Activated CD8-positive, alpha-beta memory T cell treated with anti-CD3 and anti-CD28 coated beads, Interleukin-2, amount 50 U/mL, for 24 hours (primary cell): ENCODE data around the gene PDCL2.
"Not testable (repeated sequence)": the region's sequence is repeated elsewhere in the genome, so short reads cannot be mapped to it uniquely, and the experiment has no call there.

Experiments used
- DNase-seq: peaks from one replicate; pipeline ENCODE4 v3.0.0-alpha.2; 2020; ENCODE audit errors: extremely low read depth

Gene PDCL2

GRCh38 chr4:55588160-55588559, 3.9 kb downstream of the PDCL2 start:
- DNase-seq = no peak

- not testable (repeated sequence) for DNase-seq
Observed at GRCh38 chr4:55582773-55583172, 9.3 kb downstream of the PDCL2 start.

GRCh38 chr4:55578341-55579010, 13.6 kb downstream of the PDCL2 start:
- no peak for DNase-seq

- no peak for DNase-seq
Observed at GRCh38 chr4:55575513-55575912, 16.5 kb downstream of the PDCL2 start.

- no peak for DNase-seq
Observed at GRCh38 chr4:55574252-55574651, 17.8 kb downstream of the PDCL2 start.

GRCh38 chr4:55571806-55572205, 20.2 kb downstream of the PDCL2 start:
- DNase-seq = no peak

GRCh38 chr4:55568905-55569504, 23.0 kb downstream of the PDCL2 start:
- no peak for DNase-seq

- no peak for DNase-seq
Observed at GRCh38 chr4:55561889-55562288, 30.2 kb downstream of the PDCL2 start.

GRCh38 chr4:55560096-55560495, 31.9 kb downstream of the PDCL2 start:
- no peak for DNase-seq

GRCh38 chr4:55554453-55555030, 37.5 kb downstream of the PDCL2 start:
- no peak for DNase-seq

GRCh38 chr4:55553441-55554201, 38.4 kb downstream of the PDCL2 start:
- no peak for DNase-seq

GRCh38 chr4:55551964-55552363, 40.1 kb downstream of the PDCL2 start:
- not testable (repeated sequence) for DNase-seq

GRCh38 chr4:55549888-55550287, 42.2 kb downstream of the PDCL2 start:
- DNase-seq = no peak

GRCh38 chr4:55547918-55548317, 44.1 kb downstream of the PDCL2 start:
- DNase-seq = no peak

- no peak for DNase-seq
Observed at GRCh38 chr4:55547466-55547770, 44.6 kb downstream of the PDCL2 start.

GRCh38 chr4:55546756-55547465, 45.1 kb downstream of the PDCL2 start, which contains the start of gene CLOCK:
Gene CLOCK, minus strand, starts transcription at chr4:55546909. Its CDS starts 64,124 bp downstream, at chr4:55482785.
- DNase-seq = peak; percentile 44

- DNase-seq = no peak
Observed at GRCh38 chr4:55546506-55546755, 45.6 kb downstream of the PDCL2 start.

GRCh38 chr4:55545641-55546505, 46.2 kb downstream of the PDCL2 start:
- DNase-seq = peak; percentile 28

- no peak for DNase-seq
Observed at GRCh38 chr4:55545151-55545550, 46.9 kb downstream of the PDCL2 start.

GRCh38 chr4:55543858-55544257, 48.2 kb downstream of the PDCL2 start:
- DNase-seq = no peak

- DNase-seq = no peak
Observed at GRCh38 chr4:55540271-55540670, 51.8 kb downstream of the PDCL2 start.
